Ishikawa (cell line): ENCODE measurements around the gene NUDT9.

ENCODE experiments used
- CEBPB ChIP-seq: IDR thresholded peaks from 2 replicates; pipeline ENCODE4 v1.6.1; 2012
- CREB1 ChIP-seq: IDR thresholded peaks from 2 replicates; pipeline ENCODE4 v1.6.1; 2012; ENCODE audit warnings: low read depth
- EGR1 ChIP-seq: IDR thresholded peaks from 2 replicates; pipeline ENCODE4 v1.6.1; 2012
- EP300 ChIP-seq: IDR thresholded peaks from 2 replicates; pipeline ENCODE4 v1.6.1; 2012; ENCODE audit warnings: borderline replicate concordance
- FOXM1 ChIP-seq: IDR thresholded peaks from 2 replicates; pipeline ENCODE4 v1.6.1; 2012; ENCODE audit warnings: low read depth, borderline replicate concordance
- NFIC ChIP-seq: IDR thresholded peaks from 2 replicates; pipeline ENCODE4 v1.6.1; 2012
- RAD21 ChIP-seq: IDR thresholded peaks from 2 replicates; pipeline ENCODE4 v1.6.1; 2012; ENCODE audit warnings: low read depth
- TAF1 ChIP-seq: IDR thresholded peaks from 2 replicates; pipeline ENCODE4 v1.6.1; 2012; ENCODE audit warnings: low read depth, mild to moderate bottlenecking
- TCF12 ChIP-seq: IDR thresholded peaks from 2 replicates; pipeline ENCODE4 v1.6.1; 2012; ENCODE audit warnings: low read depth
- TEAD4 ChIP-seq: IDR thresholded peaks from 2 replicates; pipeline ENCODE4 v1.6.1; 2012
- YY1 ChIP-seq: IDR thresholded peaks from 2 replicates; pipeline ENCODE4 v1.6.1; 2012; ENCODE audit warnings: low read depth
- ZBTB7A ChIP-seq: IDR thresholded peaks from 2 replicates; pipeline ENCODE4 v1.6.1; 2012; ENCODE audit warnings: low read depth
- TF ChIP-seq, protein P1 (sequence below): IDR thresholded peaks from 2 replicates; pipeline ENCODE4 v1.6.1; 2012; ENCODE audit warnings: low read depth, mild to moderate bottlenecking
- TF ChIP-seq, protein P2 (sequence below): IDR thresholded peaks from 2 replicates; pipeline ENCODE4 v1.6.1; 2012
- TF ChIP-seq, protein P3 (sequence below): IDR thresholded peaks from 2 replicates; pipeline ENCODE4 v1.6.1; 2012

Gene NUDT9

DNA sequence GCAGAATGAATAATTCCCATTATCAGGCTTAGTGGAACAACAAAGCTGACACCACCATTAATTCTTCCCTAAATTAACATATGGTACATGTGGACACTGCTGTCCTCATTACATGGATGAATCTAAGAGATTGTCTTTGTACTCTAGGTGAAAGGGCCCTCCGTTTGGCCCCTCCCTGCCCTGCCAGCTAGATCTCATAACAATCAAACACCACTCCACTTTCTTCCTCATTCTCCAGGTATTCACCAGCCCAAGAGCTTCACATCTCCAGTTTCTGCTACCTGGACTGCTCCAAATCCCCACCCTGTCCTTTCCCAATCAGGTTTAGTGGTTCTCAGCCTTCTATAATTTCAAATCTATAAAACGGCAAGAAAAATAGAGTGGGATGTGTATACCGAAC, 35.1 kb upstream of the NUDT9 start:
- no peak for TF ChIP-seq NFIC
- TF ChIP-seq EGR1 = no peak
- no peak for TF ChIP-seq YY1

DNA sequence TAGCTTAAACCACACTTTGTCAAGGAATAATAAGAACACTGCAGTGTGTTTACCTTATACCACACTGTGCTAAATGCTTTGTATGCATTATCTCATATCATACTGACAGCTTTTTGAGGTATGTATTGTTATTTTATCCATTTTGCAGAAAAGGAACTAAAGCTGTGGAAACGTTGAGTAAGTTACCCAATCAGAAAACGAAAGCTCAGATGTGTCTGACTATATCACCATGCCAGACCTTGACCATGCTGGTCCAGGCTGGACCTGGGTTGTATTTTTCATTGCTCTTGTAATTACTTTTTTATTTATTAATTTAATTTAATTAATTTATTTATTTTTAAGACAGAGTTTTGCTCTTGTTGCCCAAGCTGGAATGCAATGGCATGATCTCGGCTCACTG, 33.5 kb upstream of the NUDT9 start:
- TF ChIP-seq CEBPB (no peak), TCF12 (no peak), TAF1 (no peak)

DNA sequence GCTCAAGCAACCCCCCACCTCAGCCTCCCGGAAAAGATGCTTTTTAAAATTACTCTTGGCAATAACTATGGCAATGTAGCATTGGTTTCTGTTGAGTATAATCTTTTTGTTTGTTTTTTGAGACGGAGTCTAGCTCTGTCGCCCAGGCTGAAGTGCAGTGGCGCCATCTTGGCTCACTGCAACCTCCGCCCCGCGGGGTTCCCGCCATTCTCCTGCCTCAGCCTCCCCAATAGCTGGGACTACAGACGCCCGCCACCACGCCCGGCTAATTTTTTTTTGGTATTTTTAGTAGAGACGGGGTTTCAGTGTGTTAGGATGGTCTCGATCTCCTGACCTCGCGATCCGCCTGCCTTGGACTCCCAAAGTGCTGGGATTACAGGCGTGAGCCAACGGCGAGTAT, 32.3 kb upstream of the NUDT9 start:
- peak; percentile 69; the same call in 1 of the 2 replicates for TF ChIP-seq YY1

DNA sequence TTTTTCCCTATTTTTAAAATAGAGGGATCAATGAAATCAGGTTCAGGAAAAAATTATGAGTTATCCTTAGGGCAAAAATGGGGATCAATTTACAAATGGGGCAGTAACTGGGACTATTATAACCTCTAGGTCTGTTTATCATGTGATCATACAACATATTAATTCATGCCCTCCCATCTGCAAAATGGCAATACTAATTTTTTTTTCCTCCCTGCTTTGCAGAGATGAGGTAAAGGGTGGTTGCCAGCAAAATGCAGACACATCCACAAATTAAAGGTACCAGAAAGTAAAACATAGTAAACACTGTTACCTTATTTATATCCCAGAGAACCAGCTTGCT, 31.9 kb upstream of the NUDT9 start:
- TF ChIP-seq, protein P1, sequence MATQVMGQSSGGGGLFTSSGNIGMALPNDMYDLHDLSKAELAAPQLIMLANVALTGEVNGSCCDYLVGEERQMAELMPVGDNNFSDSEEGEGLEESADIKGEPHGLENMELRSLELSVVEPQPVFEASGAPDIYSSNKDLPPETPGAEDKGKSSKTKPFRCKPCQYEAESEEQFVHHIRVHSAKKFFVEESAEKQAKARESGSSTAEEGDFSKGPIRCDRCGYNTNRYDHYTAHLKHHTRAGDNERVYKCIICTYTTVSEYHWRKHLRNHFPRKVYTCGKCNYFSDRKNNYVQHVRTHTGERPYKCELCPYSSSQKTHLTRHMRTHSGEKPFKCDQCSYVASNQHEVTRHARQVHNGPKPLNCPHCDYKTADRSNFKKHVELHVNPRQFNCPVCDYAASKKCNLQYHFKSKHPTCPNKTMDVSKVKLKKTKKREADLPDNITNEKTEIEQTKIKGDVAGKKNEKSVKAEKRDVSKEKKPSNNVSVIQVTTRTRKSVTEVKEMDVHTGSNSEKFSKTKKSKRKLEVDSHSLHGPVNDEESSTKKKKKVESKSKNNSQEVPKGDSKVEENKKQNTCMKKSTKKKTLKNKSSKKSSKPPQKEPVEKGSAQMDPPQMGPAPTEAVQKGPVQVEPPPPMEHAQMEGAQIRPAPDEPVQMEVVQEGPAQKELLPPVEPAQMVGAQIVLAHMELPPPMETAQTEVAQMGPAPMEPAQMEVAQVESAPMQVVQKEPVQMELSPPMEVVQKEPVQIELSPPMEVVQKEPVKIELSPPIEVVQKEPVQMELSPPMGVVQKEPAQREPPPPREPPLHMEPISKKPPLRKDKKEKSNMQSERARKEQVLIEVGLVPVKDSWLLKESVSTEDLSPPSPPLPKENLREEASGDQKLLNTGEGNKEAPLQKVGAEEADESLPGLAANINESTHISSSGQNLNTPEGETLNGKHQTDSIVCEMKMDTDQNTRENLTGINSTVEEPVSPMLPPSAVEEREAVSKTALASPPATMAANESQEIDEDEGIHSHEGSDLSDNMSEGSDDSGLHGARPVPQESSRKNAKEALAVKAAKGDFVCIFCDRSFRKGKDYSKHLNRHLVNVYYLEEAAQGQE = no peak
- TF ChIP-seq FOXM1 (no peak), NFIC (0 out of 2 replicates have a peak, but pooled peaks have one; percentile 0), CREB1 (no peak), TCF12 (no peak), ZBTB7A (no peak), CEBPB (no peak), TAF1 (no peak)
- TF ChIP-seq, protein P2, sequence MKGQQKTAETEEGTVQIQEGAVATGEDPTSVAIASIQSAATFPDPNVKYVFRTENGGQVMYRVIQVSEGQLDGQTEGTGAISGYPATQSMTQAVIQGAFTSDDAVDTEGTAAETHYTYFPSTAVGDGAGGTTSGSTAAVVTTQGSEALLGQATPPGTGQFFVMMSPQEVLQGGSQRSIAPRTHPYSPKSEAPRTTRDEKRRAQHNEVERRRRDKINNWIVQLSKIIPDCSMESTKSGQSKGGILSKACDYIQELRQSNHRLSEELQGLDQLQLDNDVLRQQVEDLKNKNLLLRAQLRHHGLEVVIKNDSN = no peak

DNA sequence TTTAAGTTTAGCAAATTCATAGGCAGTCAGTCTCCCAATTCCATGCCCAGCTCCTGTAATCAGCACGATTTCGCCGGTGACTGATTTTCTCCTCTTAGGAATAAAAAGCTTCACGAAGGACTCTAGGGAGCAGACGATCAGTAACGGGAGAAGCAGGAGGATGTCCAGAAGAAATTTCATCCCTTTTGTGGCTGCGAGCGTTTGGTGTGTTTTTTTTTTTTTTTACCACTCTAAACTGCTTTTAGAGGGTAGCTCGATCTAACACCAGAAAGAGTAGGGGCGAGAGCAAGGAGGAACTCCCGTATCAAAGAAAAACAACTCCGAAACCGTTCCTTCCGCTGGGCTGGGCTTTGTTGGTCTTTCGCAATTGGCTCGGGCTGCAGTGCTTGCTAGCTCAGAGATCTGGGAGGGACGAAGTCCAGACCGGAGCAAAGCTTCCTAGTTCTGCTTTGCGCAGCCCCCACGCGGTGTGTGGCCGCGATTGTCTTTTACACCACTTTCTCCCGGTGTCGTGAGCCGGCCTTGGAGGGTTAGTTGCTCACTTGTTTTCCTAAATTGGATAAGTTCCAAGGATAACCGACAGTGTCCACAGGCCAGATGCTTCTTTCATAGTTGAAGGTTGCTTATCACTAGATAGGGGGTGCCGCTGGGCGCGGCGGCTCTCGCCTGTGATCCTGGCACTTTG, 31.3 kb upstream of the NUDT9 start, which contains the start of gene HSD17B11:
TSS of gene HSD17B11 (minus strand) at position 298 of the 685 bp plus-strand sequence. CDS start at position 180, 118 bp downstream.
- TF ChIP-seq NFIC (no peak; the same call in 1 of the 2 replicates), EP300 (peak; percentile 29; the same call in 1 of the 2 replicates), RAD21 (no peak), FOXM1 (peak; percentile 74; the same call in 1 of the 2 replicates), YY1 (no peak), EGR1 (no peak), TAF1 (peak; percentile 54), CEBPB (peak; percentile 97), TCF12 (no peak)
- TF ChIP-seq, protein P3, sequence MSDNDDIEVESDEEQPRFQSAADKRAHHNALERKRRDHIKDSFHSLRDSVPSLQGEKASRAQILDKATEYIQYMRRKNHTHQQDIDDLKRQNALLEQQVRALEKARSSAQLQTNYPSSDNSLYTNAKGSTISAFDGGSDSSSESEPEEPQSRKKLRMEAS = peak; percentile 60; the same call in 1 of the 2 replicates
- TF ChIP-seq, protein P2 = peak; percentile 15; the same call in 1 of the 2 replicates

DNA sequence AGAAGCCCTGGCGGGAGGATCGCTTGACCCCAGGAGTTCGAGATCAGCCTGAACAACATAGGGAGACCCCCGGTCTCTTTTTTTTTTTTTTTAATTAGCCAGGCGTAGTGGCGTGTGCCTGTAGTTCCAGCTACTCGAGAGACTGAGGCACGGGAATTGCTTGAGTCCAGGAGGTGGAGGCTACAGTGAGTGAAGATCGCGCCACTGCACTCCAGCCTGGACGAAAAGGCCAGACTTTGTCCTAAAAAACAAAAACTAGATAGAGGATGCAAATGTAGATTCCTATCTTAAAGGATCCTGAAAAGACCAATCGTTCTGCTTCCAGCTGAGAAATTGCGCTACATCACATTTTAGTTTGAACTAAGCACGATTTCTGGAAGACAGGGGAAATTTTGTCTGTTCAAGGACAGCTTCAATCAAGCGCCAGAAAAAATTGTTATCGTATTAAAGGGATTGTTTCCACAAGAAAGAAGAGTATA, 30.8 kb upstream of the NUDT9 start:
- TF ChIP-seq YY1 (no peak), EGR1 (no peak), FOXM1 (no peak), CREB1 (no peak), NFIC (no peak), TCF12 (no peak), TEAD4 (no peak), TAF1 (no peak), EP300 (no peak), CEBPB (no peak), ZBTB7A (no peak), RAD21 (no peak)
- TF ChIP-seq, protein P1 = no peak
- TF ChIP-seq, protein P2 = no peak
- TF ChIP-seq, protein P3 = no peak; the same call in 1 of the 2 replicates
